GM10248 (cell line): ENCODE data around the gene LRRFIP2.
A peak's percentile ranks its signal among the peaks of the same experiment; 100 is the strongest.
"Not testable (repeated sequence)": the region's sequence is repeated elsewhere in the genome, so short reads cannot be mapped to it uniquely, and the experiment has no call there.

Source experiments
- CTCF ChIA-PET: fragments of 300-600 bp; sonication (Branson Sonifier 250); formaldehyde crosslinking; extraction: SDS; loops from one replicate; lab custom pipeline; 2021; ENCODE audit warnings: antibody characterized with exemption; lab: Yijun Ruan, JAX
- POLR2A ChIA-PET: fragments of 350-650 bp; sonication (Branson Sonifier 250); formaldehyde crosslinking; extraction: SDS; loops from one replicate; lab custom pipeline; 2020; ENCODE audit warnings: antibody characterized with exemption; lab: Yijun Ruan, JAX
- DNase-seq: peaks from one replicate; pipeline ENCODE4 v3.0.0; 2012; ENCODE audit errors: extremely low spot score
- CTCF ChIP-seq: IDR thresholded peaks from 2 replicates; pipeline ENCODE4 v1.5.1; 2012; ENCODE audit warnings: mild to moderate bottlenecking, low read depth; ENCODE audit errors: extremely low read depth, missing control alignments, control extremely low read depth

LRRFIP2 gene

GRCh38 chr3:37174532-37175126 lies at the start of gene LRRFIP2:
Gene LRRFIP2 (minus strand): TSS chr3:37174582. CDS start chr3:37148983, 25,599 bp downstream.
- ChIA-PET POLR2A (no interaction called here), CTCF (interaction anchor here (1.2 kb wide), 1 partner anchor 31 kb away, joined by 3 read pairs; no protein-coding TSS in a partner anchor)
- peak; percentile 29 for DNase-seq
- TF ChIP-seq CTCF: no peak

DNA sequence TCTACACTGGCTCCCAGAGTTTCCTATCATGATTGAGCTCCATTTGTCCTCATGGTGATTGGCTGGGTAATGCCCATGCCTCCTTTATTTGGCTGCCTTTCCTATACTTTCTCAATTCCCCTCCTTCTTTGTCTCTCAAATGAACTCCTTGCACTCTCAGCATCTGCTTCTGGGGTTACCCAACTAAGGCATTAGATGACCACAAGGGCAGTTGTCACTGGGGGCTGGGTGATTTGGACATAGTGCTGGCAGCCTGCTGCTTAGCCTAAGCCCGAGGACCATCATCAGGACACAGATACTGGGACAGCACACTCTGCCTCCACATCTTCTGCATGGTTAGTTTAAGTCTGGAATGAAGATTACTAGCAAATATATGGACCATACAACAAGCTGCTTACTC lies 49.2 kb upstream of the LRRFIP2 start:
- DNase-seq: no peak
- no peak for TF ChIP-seq CTCF
- CTCF ChIA-PET: interaction anchor here (1.4 to 2.2 kb wide), 3 partner anchors 10 to 28 kb away, joined by 3 to 14 read pairs (median 7); no protein-coding TSS in a partner anchor
- POLR2A ChIA-PET: no interaction called here

DNA sequence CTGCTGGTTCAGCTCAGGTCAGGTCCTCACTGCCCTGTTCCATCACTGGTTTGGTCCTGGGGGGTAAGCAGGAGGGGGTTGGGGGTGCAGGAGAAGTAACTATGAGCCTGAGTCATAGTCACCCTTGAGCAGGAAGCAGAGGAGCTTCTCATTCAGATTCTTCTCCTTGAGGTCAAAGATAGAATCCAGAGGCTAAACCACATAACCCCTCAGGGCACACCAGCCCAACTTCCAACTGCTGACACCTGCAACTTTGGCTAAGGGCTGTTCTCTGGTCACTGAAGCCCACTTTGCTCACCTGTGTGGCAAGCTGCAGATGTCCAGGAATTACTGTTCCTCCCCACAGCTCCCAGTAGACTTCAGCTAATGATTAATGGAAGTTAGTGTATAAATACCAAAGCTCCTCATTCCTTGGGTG lies 48.8 kb upstream of the LRRFIP2 start:
- CTCF ChIA-PET: interaction anchor here (1.4 to 2.2 kb wide), 3 partner anchors 9 to 27 kb away, joined by 3 to 14 read pairs (median 7); no protein-coding TSS in a partner anchor
- DNase-seq: no peak
- POLR2A ChIA-PET: no interaction called here
- no peak for TF ChIP-seq CTCF

- POLR2A ChIA-PET: not testable (repeated sequence)
- CTCF ChIA-PET: interaction anchor here (1.6 to 2.2 kb wide), 2 partner anchors 9 to 11 kb away, joined by 7 to 14 read pairs; no protein-coding TSS in a partner anchor
These were observed 48.2 kb upstream of the LRRFIP2 start for GRCh38 chr3:37222542-37222941.

DNA sequence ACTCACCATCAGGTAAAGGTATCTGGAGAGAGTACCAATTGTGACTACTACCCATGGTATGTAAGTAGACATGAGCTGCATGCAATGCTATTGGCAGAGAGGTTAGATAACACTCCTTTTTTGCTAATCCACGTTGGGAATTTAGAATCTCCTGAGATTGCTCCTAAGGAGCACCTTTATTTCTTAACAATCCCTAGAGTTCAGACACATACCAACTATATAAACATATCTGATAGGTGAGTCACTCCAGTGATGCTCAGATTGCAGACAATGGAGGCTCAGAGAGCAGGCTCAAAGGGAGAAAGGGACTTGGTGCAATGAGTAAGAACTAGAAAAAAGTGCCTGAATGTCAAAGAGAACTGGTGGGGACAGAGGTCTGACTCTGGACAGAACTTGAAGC lies 47.0 kb upstream of the LRRFIP2 start:
- no peak for TF ChIP-seq CTCF
- CTCF ChIA-PET: interaction anchor here (1.2 to 1.7 kb wide), 3 partner anchors 9 to 12 kb away, joined by 3 to 5 read pairs (median 5); no protein-coding TSS in a partner anchor
- DNase-seq: no peak
- POLR2A ChIA-PET: no interaction called here

More at GRCh38 chr3:37222542-37222941, 48.2 kb upstream of the LRRFIP2 start:
- DNase-seq: not testable (repeated sequence)

DNA sequence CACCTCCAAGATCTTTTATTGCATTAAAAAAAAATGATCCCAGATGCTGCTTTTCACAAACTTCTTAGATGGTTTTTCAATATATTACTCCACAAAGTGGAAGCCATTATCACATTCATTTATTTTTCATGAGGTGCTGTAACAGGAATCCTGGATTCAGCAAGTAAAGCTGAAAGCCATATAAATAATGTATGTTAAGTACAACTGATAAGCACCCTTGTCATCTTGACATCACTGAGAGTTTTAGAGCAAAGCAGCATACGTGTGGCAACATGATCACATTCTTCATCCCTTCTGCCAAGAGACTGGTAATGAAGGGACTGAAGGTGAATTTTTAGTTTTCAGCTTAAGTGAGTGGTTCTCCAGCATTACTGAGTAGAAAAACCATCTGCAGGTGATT lies 44.9 kb upstream of the LRRFIP2 start:
- ChIA-PET POLR2A (interaction anchor here (0.6 kb wide), 1 partner anchor 228 kb away, joined by 7 read pairs; no protein-coding TSS in a partner anchor), CTCF (interaction anchor here (1.7 to 2.1 kb wide), 2 partner anchors 48 to 194 kb away, joined by 4 to 8 read pairs; no protein-coding TSS in a partner anchor)
- TF ChIP-seq CTCF: no peak
- DNase-seq: no peak

DNA sequence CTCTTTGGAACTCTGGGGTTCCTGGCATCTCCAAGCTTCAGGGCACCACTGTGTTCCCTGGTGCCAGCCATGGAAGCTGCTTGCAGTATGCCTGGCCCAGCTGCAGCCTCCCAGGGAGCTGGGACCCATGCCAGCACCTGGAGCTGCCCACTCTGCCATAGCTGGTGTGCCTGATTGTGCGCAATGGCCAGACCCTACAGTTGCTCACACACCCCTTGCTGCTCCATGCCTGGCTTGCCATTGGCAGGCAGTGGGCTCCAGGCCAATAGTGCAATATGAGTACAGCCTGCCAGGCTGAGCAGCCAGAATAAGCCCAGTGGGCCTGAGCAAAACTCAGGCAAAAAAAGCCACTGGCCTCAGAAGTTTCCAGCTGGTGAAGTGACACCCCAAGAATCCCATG lies 43.8 kb upstream of the LRRFIP2 start:
- DNase-seq: no peak
- CTCF ChIA-PET: interaction anchor here (1.2 kb wide), 2 partner anchors 19 to 489 kb away, joined by 3 read pairs; no protein-coding TSS in a partner anchor
- POLR2A ChIA-PET: no interaction called here
- TF ChIP-seq CTCF: no peak
